Pancreas (tissue), 10 donors: ENCODE data around the gene SBF2. TPM values are rescaled to one million over a fixed set of nuclear protein-coding genes. Genes with fewer than 3 reads are reported as not detected.

Experiments used
- ATAC-seq, 4 donors: fragments of 200-7000 bp; cut with Tn5 transposase; one replicate each; pipeline versions ENCODE4 v1.8.0 to v1.9.1; 2020; ENCODE audit warnings: mild to moderate bottlenecking in 4 of 4, moderate library complexity in 4 of 4
- DNase-seq, 6 donors: peaks; one replicate each; pipeline ENCODE4 v3.0.0-alpha.2; 2020
- FAIRE-seq: peaks from 2 replicates; lab custom pipeline; 2012; peaks lifted over from hg19 to GRCh38; lab: Jason Lieb, UNC
- H3K27ac ChIP-seq, 4 donors: fragments of 200-600 bp; sonication (generic); 1 replicate in 3 of 4; 2 replicates in 1 of 4; pipeline versions ENCODE4 v1.5.0 to v1.8.0; 2020
- H3K27me3 ChIP-seq, 4 donors: fragments of 200-600 bp; one replicate each; pipeline ENCODE4 v1.8.0; 2021
- H3K36me3 ChIP-seq, 3 donors: fragments of 200-600 bp; sonication (generic) in 1 of 3; one replicate each; pipeline versions ENCODE4 v1.5.0 to v1.8.0; 2020 to 2021
- H3K4me1 ChIP-seq, 3 donors: fragments of 200-600 bp; one replicate each; pipeline ENCODE4 v1.8.0; 2021
- H3K4me3 ChIP-seq, 4 donors: fragments of 200-600 bp; sonication (generic) in 2 of 4; one replicate each; pipeline versions ENCODE4 v1.5.0 to v1.8.0; 2020 to 2021
- H3K9me3 ChIP-seq, 4 donors: fragments of 200-600 bp; one replicate each; pipeline ENCODE4 v1.8.0; 2021
- WGBS, 2 donors: extraction: QIAGEN DNeasy Blood & Tissue Kit; methylation state at CpG; one replicate each; pipeline ENCODE4 v1.1.7; 2013; 5-methylcytosine and 5-hydroxymethylcytosine counted together
- intact Hi-C, 3 donors: fragments of 100-400 bp; cut with DNase I; formaldehyde crosslinking; loops; one replicate each; pipeline versions ENCODE4 v1.11.1 to v1.14.2; 2022
- polyA plus RNA-seq, 2 donors: library from polyadenylated mRNA; stranded (reverse); fragments of 200-250 nt; gene quantifications; one replicate each; pipeline ENCODE4 v1.2.3, GENCODE V29; 2013
- total RNA-seq, 6 donors: library from RNA; stranded (reverse); fragmentation: NEBNext Ultra II Directional in 4 of 6; extraction: Animal tissue kit (Norgen Biotek cat#: 25700) in 4 of 6; gene quantifications; one replicate each; pipeline versions ENCODE4 v1.2.1 to v1.2.4, GENCODE V29; 2021 to 2023
- TF ChIP-seq, protein P1 (sequence below), 4 donors: fragments of 200-600 bp; sonication (generic) in 3 of 4; IDR thresholded peaks; one replicate each; pipeline versions ENCODE4 v1.5.0 to v1.8.0; 2021; ENCODE audit warnings: antibody characterized with exemption in 4 of 4
- donor health status: healthy with polysubstance abuse.
- donor health status: DM: no; HTN: no; CAD: no; lungs with moderate emphysema.
- donor health status: DM: no; HTN: no; CAD: no.
- donor health status: control.
- donor health status: control.
- donor health status: Bipolar disorder and iron deficiency.
- donor health status: DM: yes; HTN: yes; CAD: no.
- donor health status: DM: no; HTN: no; CAD: no.
- donor health status: DM: no; HTN: no; CAD: no.
- donor health status: DM: yes; HTN: yes; CAD: no.

Gene SBF2
- total and polyA plus RNA-seq, 8 donors, result 4.6 to 21.8 (median 10.3) TPM

DNA sequence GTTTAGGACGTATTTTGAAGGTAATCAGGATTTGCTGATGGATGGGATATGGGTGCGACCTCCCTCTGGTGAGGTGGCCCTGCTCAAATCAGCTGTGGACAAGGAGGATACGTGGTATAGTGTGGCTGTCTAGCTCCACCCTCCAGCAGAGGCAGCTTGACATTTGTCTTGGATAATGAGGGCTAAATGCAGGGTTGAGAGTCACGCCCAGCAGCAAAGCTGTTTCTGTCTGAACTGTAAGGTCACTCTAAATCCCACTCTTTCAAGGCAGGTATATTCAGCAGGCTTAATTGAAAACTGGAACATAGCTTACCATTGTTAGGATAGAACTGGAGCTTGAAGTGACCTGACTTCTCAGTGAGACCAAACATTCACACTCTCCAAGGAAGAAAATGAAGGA, 531.5 kb downstream of the SBF2 start:
- Histone ChIP-seq H3K36me3 (no peaks in the 10 kb centered on the region), H3K9me3 (no peaks in the 10 kb centered on the region), H3K4me1 (peaks cover 6 to 11% (median 10%) of the 10 kb centered on the region in 3 donors), H3K27ac (no peak overlapping the region), H3K4me3 (no peak overlapping the region), H3K27me3 (no peaks in the 10 kb centered on the region)
- FAIRE-seq (no peak), ATAC-seq (no peak), DNase-seq (no peak)
- TF ChIP-seq, protein P1, sequence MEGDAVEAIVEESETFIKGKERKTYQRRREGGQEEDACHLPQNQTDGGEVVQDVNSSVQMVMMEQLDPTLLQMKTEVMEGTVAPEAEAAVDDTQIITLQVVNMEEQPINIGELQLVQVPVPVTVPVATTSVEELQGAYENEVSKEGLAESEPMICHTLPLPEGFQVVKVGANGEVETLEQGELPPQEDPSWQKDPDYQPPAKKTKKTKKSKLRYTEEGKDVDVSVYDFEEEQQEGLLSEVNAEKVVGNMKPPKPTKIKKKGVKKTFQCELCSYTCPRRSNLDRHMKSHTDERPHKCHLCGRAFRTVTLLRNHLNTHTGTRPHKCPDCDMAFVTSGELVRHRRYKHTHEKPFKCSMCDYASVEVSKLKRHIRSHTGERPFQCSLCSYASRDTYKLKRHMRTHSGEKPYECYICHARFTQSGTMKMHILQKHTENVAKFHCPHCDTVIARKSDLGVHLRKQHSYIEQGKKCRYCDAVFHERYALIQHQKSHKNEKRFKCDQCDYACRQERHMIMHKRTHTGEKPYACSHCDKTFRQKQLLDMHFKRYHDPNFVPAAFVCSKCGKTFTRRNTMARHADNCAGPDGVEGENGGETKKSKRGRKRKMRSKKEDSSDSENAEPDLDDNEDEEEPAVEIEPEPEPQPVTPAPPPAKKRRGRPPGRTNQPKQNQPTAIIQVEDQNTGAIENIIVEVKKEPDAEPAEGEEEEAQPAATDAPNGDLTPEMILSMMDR (IDR thresholded peaks at IDR 0.05), result no peak
- WGBS, 2 donors, result 83 to 90% methylated on average over 4 of the region's 4 CpGs
- intact Hi-C loops, result no loop called here

DNA sequence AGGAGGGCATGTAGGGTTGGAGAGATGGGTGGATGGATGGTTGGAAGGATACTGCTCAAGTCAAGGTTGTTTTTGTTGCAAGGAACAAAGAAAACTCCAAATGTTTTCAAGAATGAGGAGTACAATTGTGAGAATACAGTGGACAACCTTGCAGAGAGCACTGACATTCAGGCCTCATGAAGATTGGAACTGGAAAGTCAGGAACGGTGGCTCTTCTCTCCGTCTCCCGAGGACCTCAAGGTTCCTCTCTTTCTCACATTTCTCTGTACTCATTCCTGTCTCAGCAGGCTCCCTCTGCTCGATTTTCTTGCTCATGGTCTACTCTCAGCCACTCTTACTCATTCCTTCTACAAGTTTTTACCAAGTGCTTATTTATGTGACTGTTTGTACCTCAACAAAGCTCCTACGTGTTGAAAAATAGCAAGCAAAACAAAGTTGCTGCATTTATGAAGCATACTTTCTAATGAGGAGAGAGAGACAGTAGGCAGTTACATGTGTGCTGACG, 532.5 kb downstream of the SBF2 start:
- no peak for FAIRE-seq
- 69 to 74% methylated on average over 6 of the region's 6 CpGs for WGBS, 2 donors
- Histone ChIP-seq H3K4me1 (peaks cover 6 to 11% (median 10%) of the 10 kb centered on the region in 3 donors), H3K4me3 (no peak overlapping the region), H3K27me3 (no peaks in the 10 kb centered on the region), H3K27ac (no peak overlapping the region), H3K9me3 (no peaks in the 10 kb centered on the region), H3K36me3 (no peaks in the 10 kb centered on the region)
- no peak for DNase-seq
- no peak for ATAC-seq
- TF ChIP-seq, protein P1 (IDR thresholded peaks at IDR 0.05), result no peak
- intact Hi-C loops, result no loop called here

DNA sequence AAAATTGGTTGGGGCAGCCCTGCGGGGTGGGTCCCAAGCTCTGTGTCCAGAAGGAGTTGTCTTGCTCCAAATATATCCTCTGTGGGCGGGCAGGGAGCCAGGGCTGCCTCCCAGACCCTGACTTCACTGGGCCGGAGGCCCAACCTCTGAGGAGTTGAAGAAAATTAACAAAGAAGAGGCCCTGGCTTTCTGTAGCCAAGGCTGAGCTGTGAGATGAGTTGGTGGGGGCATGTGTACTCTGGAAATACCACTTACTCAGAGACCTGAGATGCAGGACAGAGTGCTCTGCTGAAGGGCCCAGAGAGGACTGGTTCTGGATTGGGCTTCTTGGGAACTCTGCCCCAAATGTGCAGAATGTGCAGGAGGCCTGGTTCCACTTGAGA, 533.8 kb downstream of the SBF2 start:
- no peaks in the 10 kb centered on the region for H3K9me3 ChIP-seq
- intact Hi-C loops, result no loop called here
- no peaks in the 10 kb centered on the region for H3K27me3 ChIP-seq
- ATAC-seq (no peak), FAIRE-seq (no peak), DNase-seq (peak in 5 of 6 donors; percentile 36 to 71 (median 55))
- TF ChIP-seq, protein P1 (IDR thresholded peaks at IDR 0.05), result no peak
- peak overlapping the region in 2 of 4 donors; percentile 48 to 83 for H3K27ac ChIP-seq
- H3K4me1 ChIP-seq, result peaks cover 6 to 11% (median 10%) of the 10 kb centered on the region in 3 donors
- 68 to 78% methylated on average over 3 of the region's 3 CpGs for WGBS, 2 donors
- H3K36me3 ChIP-seq, result no peaks in the 10 kb centered on the region
- no peak overlapping the region for H3K4me3 ChIP-seq

DNA sequence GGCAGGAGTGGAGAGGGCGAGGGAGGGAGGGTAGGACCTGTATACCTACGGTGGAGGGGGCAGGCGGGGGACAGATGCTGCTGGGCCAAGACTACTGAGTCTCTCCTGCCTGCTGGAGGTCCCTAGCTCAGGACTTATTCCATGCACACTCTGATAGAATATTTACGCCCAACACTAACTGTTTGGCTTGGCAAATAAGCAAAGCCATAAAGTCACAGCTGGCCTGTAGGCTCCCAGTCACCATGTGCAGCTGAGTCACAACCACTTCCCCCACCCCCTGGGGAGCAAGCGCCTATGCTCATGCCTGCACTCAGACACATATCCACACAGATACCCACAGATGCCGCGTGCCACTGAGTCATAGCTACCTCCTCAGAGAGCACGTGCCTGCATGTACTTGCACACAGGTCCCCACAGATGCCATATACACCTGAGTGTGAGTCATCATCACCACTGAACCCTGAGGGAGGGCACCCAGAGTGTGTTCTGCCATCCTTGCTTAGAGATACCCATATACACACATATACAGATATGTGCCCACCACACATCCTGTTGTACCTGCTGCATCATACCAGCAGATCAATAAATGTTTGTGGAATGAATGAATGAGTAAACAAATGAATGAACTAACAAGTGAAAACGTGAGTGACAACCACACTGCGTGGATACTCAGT, 534.4 kb downstream of the SBF2 start:
- FAIRE-seq (no peak), ATAC-seq (peak; percentile 27 to 75 (median 41)), DNase-seq (peak; percentile 62 to 84 (median 68))
- Histone ChIP-seq H3K4me3 (peak overlapping the region in 1 of 4 donors; percentile 54), H3K36me3 (no peaks in the 10 kb centered on the region), H3K4me1 (peaks cover 6 to 11% (median 10%) of the 10 kb centered on the region in 3 donors), H3K9me3 (no peaks in the 10 kb centered on the region), H3K27ac (peak overlapping the region in 3 of 4 donors; percentile 56 to 83 (median 78)), H3K27me3 (no peaks in the 10 kb centered on the region)
- WGBS, 2 donors, result 62 to 69% methylated on average over 10 of the region's 10 CpGs
- intact Hi-C loops, result loop anchor here in 1 of 3 donors (5.0 to 10.0 kb wide), 2 partner anchors 213 to 565 kb away; no protein-coding TSS in a partner anchor
- TF ChIP-seq, protein P1 (IDR thresholded peaks at IDR 0.05), result no peak
